Retinal pigment epithelial cell (primary cell): ENCODE measurements around the gene LSS.

Experiments used
- DNase-seq: peaks from one replicate; pipeline ENCODE4 v3.0.0-alpha.2; 2010; ENCODE audit warnings: low read depth
- H3K4me3 ChIP-seq: 2 replicates; pipeline ENCODE4 v1.5.1; 2011; ENCODE audit warnings: mild to moderate bottlenecking, low read length, control low read depth, moderate library complexity
- TF ChIP-seq, protein P1 (sequence below): conservative IDR thresholded peaks from 2 replicates; pipeline ENCODE4 v1.5.1; 2011; ENCODE audit warnings: low read depth, low read length, control low read depth, inconsistent platforms

Gene LSS

DNA sequence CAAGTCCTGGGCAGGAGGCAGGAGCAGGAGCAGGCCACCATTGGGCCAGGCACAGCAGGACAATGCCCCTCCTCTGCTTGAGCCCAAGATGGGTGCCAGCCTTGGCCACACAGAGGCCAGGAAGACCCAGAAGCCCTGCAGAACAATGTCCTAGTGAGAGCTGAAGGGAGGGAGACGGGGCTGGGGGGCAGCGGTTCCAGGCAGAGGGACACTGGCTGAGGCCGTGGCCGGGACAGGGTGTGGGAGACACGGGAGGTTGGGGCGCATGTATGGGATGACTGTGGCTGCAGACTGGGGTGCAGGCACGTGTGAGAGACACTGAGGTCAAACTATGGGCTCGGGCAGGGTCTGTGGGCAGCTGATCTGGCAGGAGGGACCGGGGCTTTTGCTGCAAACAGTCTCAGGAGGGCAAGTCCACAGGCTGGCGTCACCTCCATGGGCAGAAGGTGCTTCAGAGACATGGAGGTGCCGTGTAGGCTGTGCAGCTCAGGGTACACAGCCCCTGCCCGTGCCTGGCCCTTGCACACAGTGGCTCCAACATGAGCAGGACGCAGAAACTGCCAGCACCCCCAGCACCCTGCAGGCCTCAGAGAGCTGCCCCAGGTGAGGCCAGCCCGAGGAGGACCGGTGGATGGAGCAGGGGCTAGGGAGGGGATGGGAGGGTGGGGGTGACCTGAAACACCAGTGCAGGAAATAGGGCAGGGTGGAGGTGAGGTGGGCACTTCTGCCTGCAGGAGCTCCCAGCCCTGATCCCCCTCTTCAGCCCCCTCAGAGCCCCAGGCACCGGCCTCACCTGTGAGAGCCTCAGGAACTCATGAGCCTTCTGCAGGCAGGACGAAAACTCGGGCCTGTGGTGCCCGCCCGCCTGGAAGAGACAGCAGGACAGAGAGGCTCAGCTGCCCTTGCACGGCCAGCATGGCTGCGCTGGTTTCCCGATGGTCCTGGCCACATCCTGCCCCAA is 19.5 kb downstream of the LSS start:
- no peak for DNase-seq
- no peak overlapping the region for H3K4me3 ChIP-seq
- TF ChIP-seq, protein P1, sequence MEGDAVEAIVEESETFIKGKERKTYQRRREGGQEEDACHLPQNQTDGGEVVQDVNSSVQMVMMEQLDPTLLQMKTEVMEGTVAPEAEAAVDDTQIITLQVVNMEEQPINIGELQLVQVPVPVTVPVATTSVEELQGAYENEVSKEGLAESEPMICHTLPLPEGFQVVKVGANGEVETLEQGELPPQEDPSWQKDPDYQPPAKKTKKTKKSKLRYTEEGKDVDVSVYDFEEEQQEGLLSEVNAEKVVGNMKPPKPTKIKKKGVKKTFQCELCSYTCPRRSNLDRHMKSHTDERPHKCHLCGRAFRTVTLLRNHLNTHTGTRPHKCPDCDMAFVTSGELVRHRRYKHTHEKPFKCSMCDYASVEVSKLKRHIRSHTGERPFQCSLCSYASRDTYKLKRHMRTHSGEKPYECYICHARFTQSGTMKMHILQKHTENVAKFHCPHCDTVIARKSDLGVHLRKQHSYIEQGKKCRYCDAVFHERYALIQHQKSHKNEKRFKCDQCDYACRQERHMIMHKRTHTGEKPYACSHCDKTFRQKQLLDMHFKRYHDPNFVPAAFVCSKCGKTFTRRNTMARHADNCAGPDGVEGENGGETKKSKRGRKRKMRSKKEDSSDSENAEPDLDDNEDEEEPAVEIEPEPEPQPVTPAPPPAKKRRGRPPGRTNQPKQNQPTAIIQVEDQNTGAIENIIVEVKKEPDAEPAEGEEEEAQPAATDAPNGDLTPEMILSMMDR = no peak

DNA sequence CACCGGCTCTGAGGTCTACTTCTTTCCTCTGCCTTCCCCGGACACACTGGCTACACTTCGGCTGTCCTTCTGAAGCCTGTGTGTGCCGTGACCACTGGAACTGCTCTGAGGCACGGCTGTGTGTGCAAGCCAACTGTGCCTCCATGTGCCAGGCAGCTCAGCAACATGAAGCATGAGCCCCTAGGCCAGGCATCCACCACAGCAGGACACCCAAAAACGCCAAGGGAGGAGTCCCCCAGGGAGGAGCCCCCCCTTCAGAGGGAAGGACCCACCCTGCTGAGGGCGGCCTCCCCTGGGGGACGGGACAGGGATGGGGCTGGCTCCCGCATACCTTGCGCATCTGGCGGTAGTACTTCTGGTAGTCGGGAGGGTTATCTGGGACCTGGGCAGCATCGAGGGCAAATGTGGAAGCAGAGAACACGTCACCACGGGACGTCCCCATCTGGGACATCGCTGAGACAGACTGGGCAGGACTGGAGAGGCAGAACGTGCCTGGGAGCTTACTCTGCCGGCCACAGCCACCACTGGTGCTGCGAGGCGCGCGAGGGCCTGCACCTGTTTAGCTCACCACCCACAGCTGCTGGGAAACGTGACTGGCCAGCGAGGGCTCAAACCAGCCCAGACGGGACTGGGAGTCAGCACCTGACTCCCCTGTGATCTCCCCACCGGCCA is 20.5 kb downstream of the LSS start:
- TF ChIP-seq, protein P1 = no peak
- H3K4me3 ChIP-seq = no peak overlapping the region
- DNase-seq = no peak

DNA sequence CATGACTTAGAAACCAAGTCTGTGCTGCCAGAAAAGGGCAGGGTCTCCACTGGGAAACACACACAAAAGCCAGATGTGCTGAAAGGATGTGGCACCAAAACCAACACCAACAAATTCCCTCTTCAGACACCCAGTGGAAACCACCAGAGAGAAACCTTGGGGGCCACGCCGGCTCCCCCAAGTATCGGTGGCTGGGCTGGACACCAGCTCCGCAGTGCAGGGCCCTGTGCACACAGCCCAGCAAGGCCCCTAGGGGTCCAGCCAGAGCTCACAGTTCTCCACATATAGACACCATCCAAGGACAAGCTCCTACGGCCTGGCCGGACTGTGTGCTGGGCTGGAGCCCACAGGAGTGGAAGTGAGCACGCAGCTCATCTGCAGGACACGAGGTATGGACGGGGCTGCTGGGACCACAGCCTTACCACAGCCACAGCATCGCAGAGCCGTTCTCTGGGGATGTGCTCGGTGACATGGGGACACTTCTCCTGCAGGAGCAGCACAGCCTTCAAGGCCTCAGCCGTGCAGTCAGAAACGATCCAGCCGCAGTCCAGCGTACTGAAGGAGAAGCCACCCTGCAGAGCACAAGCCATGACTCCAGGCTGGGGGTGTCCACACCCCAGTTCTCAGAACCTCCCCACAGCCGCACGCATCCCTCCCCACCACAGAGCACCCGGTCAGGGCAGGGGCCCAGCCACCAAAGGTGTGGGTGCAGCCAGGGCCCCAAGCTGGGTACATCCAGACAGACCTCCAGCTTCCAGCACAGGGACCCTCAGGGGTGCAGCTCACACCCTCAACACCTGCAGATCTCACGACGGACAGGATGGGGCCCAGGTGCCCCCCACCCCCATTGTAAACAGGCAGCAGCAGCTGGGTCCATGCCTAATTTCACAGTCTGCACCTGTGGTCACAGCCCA is 21.3 kb downstream of the LSS start:
- TF ChIP-seq, protein P1 = no peak
- DNase-seq = no peak
- no peak overlapping the region for H3K4me3 ChIP-seq

DNA sequence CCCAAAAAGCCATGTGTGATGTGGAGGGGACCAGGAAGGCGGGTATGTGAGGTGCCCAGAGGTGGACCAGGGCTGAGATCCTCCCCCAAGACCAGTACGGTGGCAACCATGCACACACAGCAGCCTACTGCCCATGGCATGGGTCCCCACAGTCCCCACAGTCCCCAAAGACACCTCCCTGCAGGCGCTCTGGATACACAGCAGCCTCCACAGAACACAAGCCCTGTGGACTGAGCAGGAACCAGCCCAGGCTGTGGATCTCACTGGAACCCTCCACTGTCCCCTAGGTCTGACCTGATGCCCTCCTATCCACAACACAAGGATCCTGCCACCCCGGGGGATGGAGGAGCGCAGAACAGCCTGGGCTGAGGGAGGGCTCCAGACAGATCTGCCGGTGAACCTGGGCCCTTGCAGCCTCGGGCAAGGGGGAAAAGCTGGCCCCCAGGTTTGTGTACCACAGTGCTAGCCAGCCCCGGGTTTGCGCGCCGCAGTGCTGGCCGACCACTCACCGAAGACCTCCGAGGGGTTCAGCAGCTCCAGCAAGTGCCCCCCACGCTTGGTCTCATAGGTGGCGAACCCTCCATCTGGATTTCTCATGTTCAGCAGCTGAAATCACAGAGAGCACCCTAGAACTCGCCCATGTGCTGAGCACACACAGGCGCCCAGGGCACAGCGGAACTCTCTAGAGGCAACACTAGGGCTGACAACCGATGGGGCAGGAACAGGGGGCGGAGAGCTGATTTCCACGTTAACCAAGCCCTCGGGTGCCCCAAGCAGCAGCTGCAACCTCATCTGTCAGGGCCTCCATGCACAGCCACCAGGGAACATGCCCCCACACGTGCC is 22.2 kb downstream of the LSS start:
- H3K4me3 ChIP-seq = no peak overlapping the region

DNA sequence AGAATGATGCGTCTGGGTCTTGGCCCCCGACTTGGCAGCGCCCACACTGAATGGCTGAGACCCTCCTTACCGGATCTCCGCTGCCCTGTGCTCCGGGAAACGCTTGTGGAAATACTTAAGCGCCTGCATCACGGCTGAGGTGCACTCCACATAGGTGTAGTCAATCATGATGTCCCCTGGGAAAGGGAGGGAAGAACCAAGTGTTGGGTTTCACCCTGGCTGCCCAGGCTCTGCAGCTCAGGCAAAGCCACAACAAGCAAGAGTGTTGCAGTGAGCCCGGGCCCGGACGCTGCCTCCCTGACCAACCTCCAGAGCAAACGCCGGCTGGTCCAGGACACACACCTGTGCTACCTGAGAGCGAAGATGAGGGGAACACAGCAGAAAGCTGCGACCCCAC is 22.8 kb downstream of the LSS start:
- no peak overlapping the region for H3K4me3 ChIP-seq
- no peak for DNase-seq
- TF ChIP-seq, protein P1 = no peak

More for the DNA sequence above, 22.2 kb downstream of the LSS start:
- TF ChIP-seq, protein P1 = no peak
- DNase-seq = no peak

DNA sequence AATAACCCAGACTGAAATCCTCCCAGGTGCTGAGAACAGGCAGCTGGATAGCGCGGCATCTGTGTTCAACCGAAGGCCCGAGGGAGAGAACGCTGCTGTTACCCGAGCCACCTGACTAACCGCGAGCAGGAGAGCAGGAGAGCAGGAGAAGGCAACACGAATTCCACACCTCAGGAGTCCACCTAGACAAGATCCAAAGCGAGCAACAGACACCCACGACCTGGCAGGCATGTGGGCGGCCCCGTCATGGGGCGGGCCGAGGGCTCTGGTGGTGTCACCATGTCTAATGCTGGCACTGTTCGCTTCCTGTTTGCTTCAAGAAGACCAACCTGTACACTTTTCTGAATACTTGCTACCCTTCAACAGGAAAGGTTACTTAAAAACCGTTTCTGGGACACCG is 23.4 kb downstream of the LSS start:
- TF ChIP-seq, protein P1 = no peak
- no peak overlapping the region for H3K4me3 ChIP-seq
- DNase-seq = no peak
